ENCODE data around the gene METTL4.

Gene METTL4

GRCh38 chr18:2522112-2522511, 49.2 kb downstream of the METTL4 start:
- no peak for TF ChIP-seq PPARA (CRISPR knock-in tag; IDR thresholded peaks at IDR 0.05; ENCODE audit: borderline replicate concordance)
- no peak for TF ChIP-seq SNAI2 (CRISPR knock-in tag; IDR thresholded peaks at IDR 0.05)
- TF ChIP-seq ZNF70 (CRISPR knock-in tag; IDR thresholded peaks at IDR 0.05), result no peak
- no peak for TF ChIP-seq CSRNP3 (CRISPR knock-in tag; IDR thresholded peaks at IDR 0.05)
- no peak for TF ChIP-seq ZNF565 (CRISPR knock-in tag; conservative IDR thresholded peaks at IDR 0.05; ENCODE audit: low read depth)
- no peak for TF ChIP-seq ZFP30 (CRISPR knock-in tag; IDR thresholded peaks at IDR 0.05)
- TF ChIP-seq ESRRG (CRISPR knock-in tag; IDR thresholded peaks at IDR 0.05), result no peak
- no peak for TF ChIP-seq GLIS3 (CRISPR knock-in tag; IDR thresholded peaks at IDR 0.05)
- TF ChIP-seq CSDC2 (CRISPR knock-in tag; IDR thresholded peaks at IDR 0.05), result no peak
- TF ChIP-seq TOX (CRISPR knock-in tag; IDR thresholded peaks at IDR 0.05; ENCODE audit: borderline replicate concordance), result no peak
- TF ChIP-seq ARNTL (CRISPR knock-in tag; IDR thresholded peaks at IDR 0.05; ENCODE audit: borderline replicate concordance, low read depth), result no peak
- TF ChIP-seq OSR1 (CRISPR knock-in tag; IDR thresholded peaks at IDR 0.05), result no peak
- no peak for ATAC-seq

- ATAC-seq, result no peak
- TF ChIP-seq GLIS3 (CRISPR knock-in tag; IDR thresholded peaks at IDR 0.05), result no peak
- no peak for TF ChIP-seq CSDC2 (CRISPR knock-in tag; IDR thresholded peaks at IDR 0.05)
- no peak for TF ChIP-seq CSRNP3 (CRISPR knock-in tag; IDR thresholded peaks at IDR 0.05)
- no peak for TF ChIP-seq CREB5 (CRISPR knock-in tag; IDR thresholded peaks at IDR 0.05; ENCODE audit: low read depth)
- no peak for TF ChIP-seq ZFP3 (CRISPR knock-in tag; IDR thresholded peaks at IDR 0.05)
- TF ChIP-seq ZNF8 (CRISPR knock-in tag; IDR thresholded peaks at IDR 0.05), result no peak
- no peak for TF ChIP-seq PATZ1 (CRISPR knock-in tag; IDR thresholded peaks at IDR 0.05; ENCODE audit: borderline replicate concordance)
- no peak for TF ChIP-seq SNAI2 (CRISPR knock-in tag; IDR thresholded peaks at IDR 0.05)
- TF ChIP-seq ZC3H10 (CRISPR knock-in tag; IDR thresholded peaks at IDR 0.05), result no peak
- TF ChIP-seq TOX (CRISPR knock-in tag; IDR thresholded peaks at IDR 0.05; ENCODE audit: borderline replicate concordance), result no peak
- TF ChIP-seq OSR1 (CRISPR knock-in tag; IDR thresholded peaks at IDR 0.05), result no peak
- TF ChIP-seq ZNF565 (CRISPR knock-in tag; conservative IDR thresholded peaks at IDR 0.05; ENCODE audit: low read depth), result no peak
- no peak for TF ChIP-seq ISL1 (CRISPR knock-in tag; IDR thresholded peaks at IDR 0.05)
- no peak for TF ChIP-seq ZFP30 (CRISPR knock-in tag; IDR thresholded peaks at IDR 0.05)
- TF ChIP-seq ARNTL (CRISPR knock-in tag; IDR thresholded peaks at IDR 0.05; ENCODE audit: borderline replicate concordance, low read depth), result no peak
- TF ChIP-seq PPARA (CRISPR knock-in tag; IDR thresholded peaks at IDR 0.05; ENCODE audit: borderline replicate concordance), result no peak
- TF ChIP-seq POU6F1 (CRISPR knock-in tag; IDR thresholded peaks at IDR 0.05; ENCODE audit: borderline replicate concordance, low read depth), result no peak
- TF ChIP-seq TSHZ2 (CRISPR knock-in tag; IDR thresholded peaks at IDR 0.05), result no peak
These were observed 52.8 kb downstream of the METTL4 start for GRCh38 chr18:2518473-2518872.
